Measurements from ENCODE around the gene FUOM. TPM values are rescaled to one million over a fixed set of nuclear protein-coding genes. Genes with fewer than 3 reads are reported as not detected.

FUOM gene
- total and polyA plus RNA-seq, 9 of the 15 experiments (the other 6 are each of a cell fraction or from before 2014, with no cell fraction given), result 1.8 to 96.1 (median 27.0) TPM

DNA sequence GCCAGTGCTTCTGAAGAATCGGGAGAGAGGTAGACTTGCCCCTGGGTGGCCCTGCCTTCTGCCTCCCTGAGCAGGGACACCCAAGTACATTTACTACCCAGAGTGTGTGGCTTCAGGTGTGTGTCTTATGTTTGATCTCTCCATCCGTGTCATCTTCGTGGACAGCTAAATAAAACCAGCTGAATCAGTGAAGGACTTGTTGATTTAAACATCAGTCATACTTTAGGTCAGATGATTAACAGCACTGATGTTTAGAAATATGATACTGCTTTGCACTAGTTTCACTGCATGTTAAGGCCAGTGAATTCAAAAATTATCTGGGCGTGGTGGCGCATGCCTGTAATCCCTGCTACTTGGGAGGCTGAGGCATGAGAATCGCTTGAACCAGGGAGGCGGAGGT, 40.1 kb upstream of the FUOM start (continued):
- TF ChIP-seq, protein P1, sequence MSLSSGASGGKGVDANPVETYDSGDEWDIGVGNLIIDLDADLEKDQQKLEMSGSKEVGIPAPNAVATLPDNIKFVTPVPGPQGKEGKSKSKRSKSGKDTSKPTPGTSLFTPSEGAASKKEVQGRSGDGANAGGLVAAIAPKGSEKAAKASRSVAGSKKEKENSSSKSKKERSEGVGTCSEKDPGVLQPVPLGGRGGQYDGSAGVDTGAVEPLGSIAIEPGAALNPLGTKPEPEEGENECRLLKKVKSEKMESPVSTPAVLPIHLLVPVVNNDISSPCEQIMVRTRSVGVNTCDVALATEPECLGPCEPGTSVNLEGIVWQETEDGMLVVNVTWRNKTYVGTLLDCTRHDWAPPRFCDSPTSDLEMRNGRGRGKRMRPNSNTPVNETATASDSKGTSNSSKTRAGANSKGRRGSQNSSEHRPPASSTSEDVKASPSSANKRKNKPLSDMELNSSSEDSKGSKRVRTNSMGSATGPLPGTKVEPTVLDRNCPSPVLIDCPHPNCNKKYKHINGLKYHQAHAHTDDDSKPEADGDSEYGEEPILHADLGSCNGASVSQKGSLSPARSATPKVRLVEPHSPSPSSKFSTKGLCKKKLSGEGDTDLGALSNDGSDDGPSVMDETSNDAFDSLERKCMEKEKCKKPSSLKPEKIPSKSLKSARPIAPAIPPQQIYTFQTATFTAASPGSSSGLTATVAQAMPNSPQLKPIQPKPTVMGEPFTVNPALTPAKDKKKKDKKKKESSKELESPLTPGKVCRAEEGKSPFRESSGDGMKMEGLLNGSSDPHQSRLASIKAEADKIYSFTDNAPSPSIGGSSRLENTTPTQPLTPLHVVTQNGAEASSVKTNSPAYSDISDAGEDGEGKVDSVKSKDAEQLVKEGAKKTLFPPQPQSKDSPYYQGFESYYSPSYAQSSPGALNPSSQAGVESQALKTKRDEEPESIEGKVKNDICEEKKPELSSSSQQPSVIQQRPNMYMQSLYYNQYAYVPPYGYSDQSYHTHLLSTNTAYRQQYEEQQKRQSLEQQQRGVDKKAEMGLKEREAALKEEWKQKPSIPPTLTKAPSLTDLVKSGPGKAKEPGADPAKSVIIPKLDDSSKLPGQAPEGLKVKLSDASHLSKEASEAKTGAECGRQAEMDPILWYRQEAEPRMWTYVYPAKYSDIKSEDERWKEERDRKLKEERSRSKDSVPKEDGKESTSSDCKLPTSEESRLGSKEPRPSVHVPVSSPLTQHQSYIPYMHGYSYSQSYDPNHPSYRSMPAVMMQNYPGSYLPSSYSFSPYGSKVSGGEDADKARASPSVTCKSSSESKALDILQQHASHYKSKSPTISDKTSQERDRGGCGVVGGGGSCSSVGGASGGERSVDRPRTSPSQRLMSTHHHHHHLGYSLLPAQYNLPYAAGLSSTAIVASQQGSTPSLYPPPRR (CRISPR knock-in tag; IDR thresholded peaks at IDR 0.05; ENCODE audit: borderline replicate concordance), result no peak
- TF ChIP-seq JUNB (CRISPR knock-in tag; conservative IDR thresholded peaks at IDR 0.05) (no peak), CHD1 (IDR thresholded peaks at IDR 0.05; ENCODE audit: low read length) (no peak), MYBL2 (IDR thresholded peaks at IDR 0.05; ENCODE audit: low read depth) (no peak), MYBL2 (CRISPR knock-in tag; IDR thresholded peaks at IDR 0.05; ENCODE audit: borderline replicate concordance) (no peak), SRSF9 (IDR thresholded peaks at IDR 0.05; ENCODE audit: borderline replicate concordance, low read depth, low read length) (no peak)
- TF ChIP-seq, protein P2, sequence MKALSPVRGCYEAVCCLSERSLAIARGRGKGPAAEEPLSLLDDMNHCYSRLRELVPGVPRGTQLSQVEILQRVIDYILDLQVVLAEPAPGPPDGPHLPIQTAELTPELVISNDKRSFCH (CRISPR knock-in tag; IDR thresholded peaks at IDR 0.05), result no peak
- TF ChIP-seq, protein P2 (tag; IDR thresholded peaks at IDR 0.05), result no peak

Data from K562 (cell line).